C1 segment of cervical spinal cord (tissue), 14 donors: ENCODE data around the gene HYDIN.
A peak's percentile ranks its signal among the peaks of the same experiment; 100 is the strongest.

Experiments
- DNase-seq, 14 donors: peaks; one replicate each; lab custom pipeline; 2025; lab: John Stamatoyannopoulos, UW

HYDIN gene

GRCh38 chr16:70789595-70790447, 440.7 kb downstream of the HYDIN start:
- no peak for DNase-seq

GRCh38 chr16:70788668-70789594, 441.6 kb downstream of the HYDIN start:
- no peak for DNase-seq

DNA sequence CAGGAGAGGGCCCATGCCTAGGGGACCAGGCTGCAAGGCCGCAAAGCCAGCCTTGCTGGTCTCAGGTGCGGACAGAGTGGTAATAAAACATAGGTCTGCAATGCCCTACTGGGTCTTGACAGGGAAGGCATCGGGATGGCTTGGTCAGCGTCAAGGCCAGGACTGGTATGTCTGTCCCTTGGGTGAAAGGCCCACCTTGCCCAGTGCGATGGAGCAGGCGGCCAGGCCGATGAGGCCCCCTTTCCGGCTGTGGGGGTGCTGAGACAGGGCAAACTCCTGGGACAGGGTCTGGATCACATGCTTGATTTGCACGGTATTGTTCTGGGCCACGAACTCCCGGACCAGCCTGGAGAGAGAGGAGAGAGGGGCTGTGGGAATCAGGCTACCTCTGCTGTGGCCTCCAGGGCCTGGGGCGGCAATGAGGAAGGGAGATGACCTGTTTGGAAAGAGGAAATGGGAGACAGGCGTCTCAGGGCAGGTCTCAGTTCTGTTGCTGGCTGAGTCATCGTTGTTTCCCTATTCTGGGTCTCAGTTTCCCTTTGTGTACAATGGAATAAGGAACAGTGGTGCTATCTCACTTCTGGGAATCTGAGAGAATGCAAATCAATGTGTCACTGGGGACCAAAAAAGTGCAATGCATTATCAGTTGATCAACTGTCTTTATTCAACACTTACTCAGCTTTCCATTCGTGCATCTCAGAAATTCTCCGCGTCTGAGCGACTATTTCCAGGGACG, 444.3 kb downstream of the HYDIN start:
- DNase-seq: no peak

GRCh38 chr16:70784692-70785555, 445.6 kb downstream of the HYDIN start:
- no peak for DNase-seq

DNA sequence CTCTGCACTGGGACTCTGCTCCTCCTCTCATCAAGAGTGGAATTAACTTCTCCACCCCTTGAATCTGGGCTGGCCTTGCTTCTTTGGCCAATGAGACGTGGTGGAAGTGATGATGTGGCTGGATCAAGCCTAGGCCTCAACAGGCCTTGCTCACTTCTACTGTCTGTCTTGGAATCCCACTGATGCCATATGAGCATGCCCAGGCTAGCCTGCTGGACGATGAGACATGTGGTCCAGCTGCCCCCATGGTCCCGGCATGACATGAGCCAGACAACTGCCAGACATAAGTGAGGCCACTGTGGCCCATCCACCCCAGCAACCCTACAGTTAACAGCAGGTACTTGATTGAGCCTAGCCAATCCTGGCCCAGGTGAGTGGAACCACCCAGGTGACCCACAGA, 448.3 kb downstream of the HYDIN start:
- DNase-seq: no peak

- DNase-seq: no peak
Observed at GRCh38 chr16:70781800-70782199, 448.7 kb downstream of the HYDIN start.

DNA sequence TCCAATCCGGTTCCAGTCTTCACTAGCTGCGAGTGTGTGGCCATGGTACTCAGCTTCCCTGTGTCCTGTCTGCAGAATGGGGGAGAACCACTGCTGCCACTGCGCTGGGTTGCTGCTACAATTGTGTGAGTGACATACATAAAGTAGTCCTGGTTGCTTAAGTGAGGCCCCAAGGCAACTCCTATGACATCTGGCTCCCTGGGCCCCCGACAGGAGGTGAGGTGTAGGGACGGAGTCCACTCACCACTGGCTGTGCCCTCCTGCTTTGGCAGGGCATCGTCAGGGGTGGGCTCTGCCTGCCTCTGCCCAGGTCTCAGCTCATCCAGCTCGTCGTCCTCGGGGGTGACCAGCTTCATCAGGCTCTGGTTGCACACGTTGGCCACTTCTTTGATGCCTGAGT, 450.0 kb downstream of the HYDIN start:
- DNase-seq: no peak

GRCh38 chr16:70779361-70779760, 451.2 kb downstream of the HYDIN start:
- no peak for DNase-seq

GRCh38 chr16:70778901-70779309, 451.6 kb downstream of the HYDIN start:
- DNase-seq: peak in 2 of 14 donors; percentile 8 to 14

GRCh38 chr16:70777973-70778406, 452.5 kb downstream of the HYDIN start:
- DNase-seq: no peak

DNA sequence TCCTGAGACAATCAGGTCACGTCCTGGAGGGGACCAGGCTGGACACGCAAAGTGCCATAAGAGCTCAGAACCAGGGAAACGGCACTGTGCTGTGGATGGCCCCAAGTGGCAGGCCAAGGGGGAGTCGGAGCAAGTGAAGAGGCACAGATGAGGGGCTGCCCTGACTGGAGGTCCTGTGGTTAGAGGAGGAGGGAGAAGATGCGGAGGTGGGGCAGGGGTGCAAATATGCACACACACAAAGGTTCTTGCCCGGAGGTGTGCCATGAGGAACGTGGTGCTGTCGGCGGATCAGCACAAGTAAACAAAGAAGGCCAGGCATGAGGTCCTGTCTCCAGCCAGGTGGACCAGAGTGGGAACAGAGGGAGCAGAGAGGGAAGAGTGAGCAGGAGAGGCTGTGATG, 453.0 kb downstream of the HYDIN start:
- no peak for DNase-seq

DNA sequence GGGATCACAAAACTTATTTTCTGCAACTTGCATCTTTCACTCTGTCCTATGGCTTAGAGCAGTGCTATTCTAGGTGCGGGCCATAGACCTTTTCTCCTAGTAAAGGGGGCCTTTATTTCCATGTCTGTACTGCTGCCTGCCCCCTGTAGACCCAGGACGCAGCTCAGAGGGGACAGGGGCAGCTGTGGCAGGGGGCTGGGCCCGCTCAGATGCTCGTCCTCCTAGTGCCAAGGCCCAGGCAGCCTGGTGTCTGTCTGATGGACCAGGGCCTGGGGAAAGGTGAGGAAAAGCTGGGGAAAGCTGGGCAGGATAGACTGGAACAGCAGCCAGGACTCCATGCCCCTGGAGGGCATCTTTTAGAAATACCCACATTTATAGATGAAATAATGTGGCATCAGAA, 455.1 kb downstream of the HYDIN start:
- no peak for DNase-seq

- no peak for DNase-seq
Observed at GRCh38 chr16:70774261-70774660, 456.3 kb downstream of the HYDIN start.

DNA sequence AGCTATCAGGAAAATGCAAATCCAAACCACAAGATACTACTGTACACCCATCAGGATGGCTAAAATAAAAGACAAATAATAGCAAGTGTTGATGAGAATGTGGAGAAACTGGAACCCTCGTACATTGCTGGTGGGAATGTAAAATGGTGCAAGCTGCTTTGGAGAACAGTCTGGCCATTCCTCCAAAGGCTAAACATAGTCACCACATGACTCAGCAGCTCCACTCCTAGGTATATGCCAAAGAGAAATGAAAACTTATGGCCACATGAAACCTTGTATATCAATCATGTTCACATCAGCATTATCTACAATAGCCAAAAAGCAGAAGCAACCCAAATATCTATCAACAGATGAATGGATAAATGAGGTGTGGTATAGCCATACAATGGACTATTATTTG, 458.0 kb downstream of the HYDIN start:
- DNase-seq: no peak

- DNase-seq: peak in 11 of 14 donors; percentile 9 to 69 (median 43)
Observed at GRCh38 chr16:70770626-70771552, 459.6 kb downstream of the HYDIN start.

GRCh38 chr16:70770291-70770625, 460.3 kb downstream of the HYDIN start:
- peak in 1 of 14 donors; percentile 52 for DNase-seq

DNA sequence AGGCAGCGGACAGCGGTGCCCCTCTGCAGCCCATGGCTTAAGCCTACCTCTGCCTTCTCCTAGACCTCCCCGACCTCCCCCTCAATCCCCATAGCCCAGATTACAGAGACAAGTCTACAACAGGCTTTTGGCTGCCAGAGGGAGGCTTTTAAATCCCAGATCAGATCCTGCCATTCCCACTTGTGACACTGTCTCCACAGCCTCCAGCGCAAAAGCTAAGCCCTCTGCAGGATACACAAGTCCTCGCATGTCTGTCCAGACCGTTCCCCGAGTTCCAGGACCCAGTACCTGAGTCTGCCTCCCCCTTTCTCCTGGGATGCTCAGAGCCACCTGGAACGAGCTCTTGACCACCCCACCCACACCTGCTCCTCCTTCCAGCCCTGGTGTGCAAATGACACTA, 460.8 kb downstream of the HYDIN start:
- DNase-seq: no peak

GRCh38 chr16:70769131-70769530, 461.4 kb downstream of the HYDIN start:
- no peak for DNase-seq

DNA sequence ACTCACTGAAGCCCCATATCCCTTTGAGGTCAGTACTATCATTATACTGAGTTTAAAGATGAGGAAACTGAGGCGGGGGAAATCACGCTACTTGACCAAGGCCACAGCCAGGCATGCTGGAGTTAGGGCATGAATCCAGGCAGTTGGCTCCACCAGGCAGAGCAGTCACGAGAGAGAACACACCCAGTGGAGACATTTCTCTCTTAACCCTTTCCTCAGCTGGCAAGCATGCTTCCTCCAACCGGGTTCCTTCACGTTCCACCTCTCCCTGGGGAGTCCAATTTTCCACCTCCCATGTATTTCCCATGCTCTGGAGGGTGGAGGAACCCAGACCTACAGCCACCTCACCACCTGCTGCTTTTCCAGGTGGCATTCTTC, 462.3 kb downstream of the HYDIN start:
- DNase-seq: no peak
